Measurements from ENCODE around the gene MRPL49.
"Not testable (repeated sequence)": the region's sequence is repeated elsewhere in the genome, so short reads cannot be mapped to it uniquely, and the experiment has no call there.

MRPL49 gene

DNA sequence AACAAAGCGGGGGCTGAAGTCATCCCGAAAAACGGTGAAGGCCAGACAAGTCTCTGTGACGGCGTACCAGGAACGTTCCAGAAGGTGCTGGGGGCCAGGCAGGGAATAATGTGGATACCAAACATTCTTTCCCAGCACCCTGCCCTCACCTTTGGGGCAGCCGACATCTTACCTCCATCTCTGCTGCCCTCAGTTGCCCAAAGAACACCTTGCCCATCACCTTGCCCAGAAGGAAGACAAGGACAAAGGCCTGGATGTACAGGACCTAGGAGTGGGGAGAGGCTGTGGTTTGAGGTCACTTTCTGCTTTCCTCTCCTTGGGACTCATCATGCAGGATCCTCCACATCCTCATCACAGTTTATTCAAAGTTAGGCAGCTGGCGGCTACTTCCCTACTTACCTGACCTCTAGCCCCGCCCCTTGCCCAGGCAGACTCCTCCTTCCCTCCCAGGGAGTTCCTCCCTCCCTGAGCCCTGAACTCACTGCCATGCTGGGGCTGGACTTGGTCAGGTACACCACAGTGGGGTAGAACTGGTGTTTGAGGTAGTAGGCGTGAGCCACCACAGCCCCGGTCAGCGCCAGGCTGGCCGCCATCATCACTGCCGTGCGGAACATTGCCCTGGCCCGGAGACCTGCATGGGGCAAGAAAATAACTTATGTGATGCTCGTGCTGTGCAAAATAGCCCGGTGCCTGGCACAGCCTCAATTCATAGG lies 11.0 kb downstream of the MRPL49 start:
- no peak for DNase-seq (ENCODE audit: low read depth)

- no peak for DNase-seq (ENCODE audit: low read depth)
Measured at GRCh38 chr11:65133724-65134123, 11.6 kb downstream of the MRPL49 start.

GRCh38 chr11:65134240-65134951 lies 12.3 kb downstream of the MRPL49 start, which contains the start of gene SYVN1:
TSS of gene SYVN1 (minus strand) at chr11:65134519. CDS start at chr11:65133601, 918 bp downstream.
- DNase-seq (ENCODE audit: low read depth): peak; percentile 70

- peak; percentile 90 for DNase-seq (ENCODE audit: low read depth)
Measured at GRCh38 chr11:65134952-65135632, 13.0 kb downstream of the MRPL49 start.

DNA sequence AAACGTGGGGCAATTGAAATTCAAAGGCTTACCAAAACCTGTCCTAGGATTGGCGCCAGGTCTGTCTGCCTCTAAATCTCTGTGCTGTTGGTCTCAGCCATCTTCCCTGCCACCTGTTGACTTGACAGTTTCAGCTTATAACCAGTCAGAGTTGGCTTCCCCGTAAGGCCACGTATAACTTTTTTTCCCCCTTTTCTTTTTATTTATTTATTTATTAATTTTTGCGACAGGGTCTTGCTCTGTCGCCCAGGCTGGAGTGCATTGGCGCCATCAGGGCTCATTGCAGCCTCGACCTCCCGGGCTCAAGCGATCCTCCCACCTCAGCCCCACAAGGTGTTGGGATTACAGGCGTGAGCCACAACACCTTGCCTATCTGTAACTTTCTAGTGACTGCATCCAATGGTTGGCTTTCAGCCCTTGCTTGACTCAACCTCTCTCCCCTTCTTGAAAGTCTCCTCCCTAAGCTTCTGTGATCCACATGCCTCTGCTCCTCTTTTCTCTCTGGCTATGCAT lies 13.6 kb downstream of the MRPL49 start:
- DNase-seq (ENCODE audit: low read depth): no peak

GRCh38 chr11:65136515-65137096 lies 14.5 kb downstream of the MRPL49 start:
- DNase-seq (ENCODE audit: low read depth): no peak

DNA sequence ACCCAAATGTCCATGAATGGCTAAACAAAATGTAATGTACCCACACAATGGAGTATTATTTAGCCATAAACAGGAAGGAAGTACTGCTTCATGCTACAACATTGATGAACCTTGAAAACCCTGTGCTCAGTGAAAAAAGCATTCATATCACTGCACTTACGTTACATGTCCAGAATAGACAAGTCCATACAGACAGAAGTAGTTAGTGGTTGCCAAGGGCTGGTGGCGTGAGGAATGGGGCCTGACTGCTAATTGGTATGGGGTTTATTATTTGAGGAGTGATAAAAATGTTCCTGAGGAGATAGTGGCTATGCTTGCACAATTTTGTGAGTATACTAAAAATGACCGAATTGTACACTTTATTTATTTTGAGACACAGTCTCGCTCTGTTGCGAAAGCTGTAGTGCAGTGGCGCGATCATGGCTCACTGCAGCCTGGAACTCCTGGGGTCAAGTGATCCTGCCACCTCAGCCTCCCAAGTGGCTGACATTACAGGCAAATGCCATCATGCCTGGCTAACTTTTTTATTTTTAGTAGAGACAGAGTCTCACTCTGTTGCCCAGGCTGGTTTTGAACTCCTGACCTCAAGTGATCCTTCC lies 19.9 kb downstream of the MRPL49 start:
- DNase-seq (ENCODE audit: low read depth): no peak

DNA sequence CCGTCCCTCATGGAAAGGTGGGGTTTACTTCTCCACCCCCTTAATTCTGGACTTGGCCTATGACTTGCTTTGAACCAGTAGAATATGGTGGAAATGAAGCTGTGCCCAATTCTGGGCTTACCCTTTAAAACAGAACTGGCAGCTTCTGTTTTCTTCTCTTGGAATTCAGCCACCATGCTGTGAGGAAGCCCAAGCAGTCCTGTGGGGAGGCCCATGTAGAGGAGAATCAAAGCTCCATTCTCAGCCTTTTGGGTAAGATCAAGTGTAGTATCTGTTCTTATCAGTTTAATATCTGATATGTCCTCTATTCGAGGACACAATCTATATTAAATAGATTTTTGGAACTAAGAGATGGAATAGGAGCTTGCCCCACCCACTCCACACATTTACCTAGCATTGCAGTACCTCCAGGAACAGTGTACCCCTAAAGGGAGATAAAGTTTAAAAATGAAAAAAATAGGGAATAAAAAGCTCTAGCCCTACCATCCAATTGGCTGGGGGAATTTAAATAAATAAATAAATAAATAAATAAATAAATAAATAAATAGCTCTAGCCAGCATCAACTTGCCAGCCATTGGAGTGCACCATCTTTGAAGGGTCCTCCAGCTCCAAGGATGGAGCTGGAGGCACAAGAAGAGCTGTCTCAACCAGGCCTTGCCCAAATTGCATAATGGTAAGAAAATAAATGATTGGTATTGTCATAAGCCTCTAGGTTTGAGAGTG lies 25.4 kb downstream of the MRPL49 start:
- no peak for DNase-seq (ENCODE audit: low read depth)

DNA sequence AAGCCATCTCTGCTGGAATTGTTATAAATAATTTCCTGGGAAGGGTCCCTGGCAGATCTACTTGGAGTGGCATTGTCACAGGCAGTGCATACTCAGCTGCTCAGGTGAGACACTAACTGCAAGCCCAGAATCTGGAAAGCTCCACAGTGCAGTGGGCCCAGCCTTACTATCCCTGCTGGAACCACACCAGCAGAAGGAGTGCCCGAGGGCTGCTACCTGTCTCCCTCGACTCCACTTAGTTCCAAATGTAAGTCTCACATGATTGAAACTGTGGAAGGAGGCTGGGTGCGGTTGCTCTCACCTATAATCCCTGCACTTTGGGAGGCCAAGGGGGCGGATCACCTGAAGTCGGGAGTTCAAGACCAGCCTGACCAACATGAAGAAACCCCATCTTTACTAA lies 26.5 kb downstream of the MRPL49 start:
- DNase-seq (ENCODE audit: low read depth): no peak

GRCh38 chr11:65150131-65150508 lies 28.0 kb downstream of the MRPL49 start:
- not testable (repeated sequence) for DNase-seq (ENCODE audit: low read depth)

DNA sequence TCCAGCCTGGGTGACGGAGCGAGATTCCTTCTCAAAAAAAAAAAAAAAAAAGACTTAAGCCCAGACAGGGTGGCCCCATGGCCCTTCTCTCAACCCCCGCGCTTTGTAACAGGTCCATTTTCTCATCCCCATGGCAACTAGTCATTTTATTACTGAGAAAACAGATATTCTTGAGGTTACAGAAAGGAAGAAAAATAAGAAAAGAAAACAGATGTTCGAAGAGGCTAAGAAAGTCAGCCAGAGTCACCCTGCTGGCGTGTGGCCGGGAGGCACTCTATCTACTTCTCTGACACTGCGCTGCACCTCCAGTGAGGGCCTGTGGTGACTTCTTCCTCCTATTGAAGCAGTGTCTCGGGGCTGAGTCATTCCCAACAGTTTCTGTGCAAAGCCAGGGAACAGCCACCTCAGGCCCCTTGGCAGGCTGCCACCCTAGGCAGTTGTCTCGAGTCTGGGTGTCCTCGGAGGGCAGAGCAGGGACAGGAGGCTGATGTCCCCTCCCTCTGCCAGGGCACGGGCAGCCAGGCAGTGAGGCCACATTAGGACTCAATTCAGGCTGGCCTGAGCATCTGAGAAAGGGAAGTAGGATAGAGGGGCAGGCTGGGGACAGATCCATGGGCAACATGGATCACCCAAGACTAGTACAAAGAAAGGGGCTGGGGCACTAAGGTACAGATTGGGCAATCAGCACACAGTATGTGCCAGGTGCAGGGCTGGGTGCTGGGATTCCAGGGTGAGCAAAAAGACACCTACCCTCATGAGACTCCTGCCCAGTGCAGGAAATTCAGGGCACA lies 28.6 kb downstream of the MRPL49 start:
- peak; percentile 65 for DNase-seq (ENCODE audit: low read depth)

DNA sequence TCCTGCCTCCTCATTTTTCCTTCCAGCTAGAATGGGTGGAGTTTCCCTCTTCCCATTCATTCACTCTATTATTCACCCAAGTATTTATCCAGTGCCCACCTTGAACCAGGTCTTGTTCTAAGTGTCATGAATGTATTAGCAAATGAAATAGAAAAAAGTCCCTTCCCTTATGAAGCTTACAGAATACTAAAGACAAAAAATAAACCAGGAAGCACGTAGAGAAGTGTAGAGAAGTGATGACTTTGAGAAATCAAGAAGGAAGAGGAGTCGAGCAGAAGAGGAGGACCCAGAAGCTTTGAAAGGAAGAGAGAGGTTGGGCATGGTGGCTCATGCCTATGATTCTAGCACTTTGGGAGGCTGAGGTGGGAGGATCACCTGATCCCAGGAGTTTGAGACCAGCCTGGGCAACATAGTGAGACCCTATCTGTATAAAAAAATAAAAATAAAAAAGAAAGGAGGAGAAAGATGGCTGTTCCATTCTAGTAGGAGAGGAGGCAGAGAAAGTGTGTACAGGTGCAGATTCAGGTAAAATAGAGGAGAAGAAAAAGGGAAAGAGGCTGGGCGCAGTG lies 29.3 kb downstream of the MRPL49 start:
- no peak for DNase-seq (ENCODE audit: low read depth)

DNA sequence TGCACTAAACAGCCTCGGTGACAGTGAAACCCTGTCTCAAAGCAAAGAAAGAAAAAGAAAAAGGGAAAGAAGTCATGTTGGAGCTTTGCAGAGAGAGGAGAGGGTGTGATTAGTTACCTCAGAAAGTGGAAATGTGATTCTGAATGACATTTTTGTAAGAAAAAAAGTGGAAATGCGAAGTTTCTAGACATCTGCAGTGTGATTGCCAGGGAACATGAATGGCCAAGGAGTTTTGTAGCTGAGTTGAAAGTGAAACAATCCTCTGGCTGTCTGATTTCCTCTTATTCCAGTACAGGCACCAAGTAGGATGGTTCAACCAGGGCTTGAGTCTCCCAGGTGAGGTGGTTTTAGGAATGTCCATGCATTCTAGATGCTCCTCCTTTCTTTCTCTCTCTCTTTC lies 30.0 kb downstream of the MRPL49 start:
- no peak for DNase-seq (ENCODE audit: low read depth)

DNA sequence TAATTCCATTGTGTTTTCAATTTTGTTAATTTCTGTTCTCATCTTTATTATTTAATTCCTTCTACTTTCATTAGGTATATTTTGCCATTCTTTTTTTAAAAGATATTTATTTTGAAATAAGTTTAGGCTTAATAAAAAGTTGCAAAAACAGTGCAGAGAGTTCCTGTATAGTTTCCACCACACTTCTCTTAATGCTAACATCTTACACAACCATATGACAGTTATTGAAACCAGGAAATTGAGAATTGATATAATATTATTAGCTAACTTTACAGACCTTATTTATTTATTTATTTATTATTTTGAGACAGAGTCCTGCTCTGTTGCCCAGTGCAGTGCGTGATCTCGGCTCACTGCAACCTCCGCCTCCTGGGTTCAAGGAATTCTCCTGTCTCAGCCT lies 34.1 kb downstream of the MRPL49 start:
- no peak for DNase-seq (ENCODE audit: low read depth)

DNA sequence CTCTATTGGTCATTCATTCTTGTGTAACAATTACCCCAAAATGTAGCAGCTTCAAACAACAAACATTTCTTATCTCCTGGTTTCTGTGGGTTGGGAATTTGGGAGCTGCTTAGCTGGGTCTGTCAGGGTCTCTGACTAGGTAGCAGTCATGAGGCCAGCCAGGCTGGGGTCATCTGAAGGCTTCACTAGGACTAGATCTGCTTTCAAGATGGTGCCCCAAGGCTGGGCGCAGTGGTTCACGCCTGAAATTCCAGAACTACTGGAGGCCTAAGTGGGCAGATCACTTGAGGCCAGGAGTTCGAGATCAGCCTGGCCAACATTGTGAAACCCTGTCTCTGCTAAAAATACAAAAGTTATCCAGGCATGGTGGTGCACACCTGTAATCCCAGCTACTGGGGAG lies 34.8 kb downstream of the MRPL49 start:
- no peak for DNase-seq (ENCODE audit: low read depth)

DNA sequence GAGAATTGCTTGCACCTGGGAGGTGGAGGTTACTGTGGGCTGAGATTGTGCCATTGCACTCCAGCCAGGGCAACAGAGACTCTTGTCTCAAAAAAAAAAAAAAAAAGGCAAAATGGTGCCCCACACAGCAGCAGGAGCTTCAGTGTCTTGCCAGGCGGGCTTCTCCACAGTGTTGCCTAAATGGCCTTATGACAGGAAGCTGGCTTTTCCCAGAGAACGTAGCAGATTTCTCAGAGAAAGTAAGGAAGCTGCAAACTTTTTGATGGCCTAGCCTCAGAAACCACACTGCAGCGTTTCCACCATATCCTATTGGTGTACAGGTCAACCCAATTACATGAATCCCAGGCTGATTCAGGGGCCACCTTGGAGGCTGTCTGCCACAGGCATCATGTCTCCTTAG lies 35.2 kb downstream of the MRPL49 start:
- no peak for DNase-seq (ENCODE audit: low read depth)

- DNase-seq (ENCODE audit: low read depth): no peak
Measured at GRCh38 chr11:65159012-65159411, 36.9 kb downstream of the MRPL49 start.

- no peak for DNase-seq (ENCODE audit: low read depth)
Measured at GRCh38 chr11:65160643-65161042, 38.5 kb downstream of the MRPL49 start.

GRCh38 chr11:65163684-65164083 lies 41.6 kb downstream of the MRPL49 start:
- no peak for DNase-seq (ENCODE audit: low read depth)

Data from HS-5 (cell line).